NCI-H2196 (cell line): ENCODE results near the gene DLG2.

Experiments used
- DNase-seq: peaks from one replicate; lab custom pipeline; 2025; ENCODE audit not compliant: unreplicated experiment; lab: John Stamatoyannopoulos, UW

DLG2 gene

GRCh38 chr11:84165139-84165538 is 1462.0 kb downstream of the DLG2 start:
- DNase-seq, result no peak

DNA sequence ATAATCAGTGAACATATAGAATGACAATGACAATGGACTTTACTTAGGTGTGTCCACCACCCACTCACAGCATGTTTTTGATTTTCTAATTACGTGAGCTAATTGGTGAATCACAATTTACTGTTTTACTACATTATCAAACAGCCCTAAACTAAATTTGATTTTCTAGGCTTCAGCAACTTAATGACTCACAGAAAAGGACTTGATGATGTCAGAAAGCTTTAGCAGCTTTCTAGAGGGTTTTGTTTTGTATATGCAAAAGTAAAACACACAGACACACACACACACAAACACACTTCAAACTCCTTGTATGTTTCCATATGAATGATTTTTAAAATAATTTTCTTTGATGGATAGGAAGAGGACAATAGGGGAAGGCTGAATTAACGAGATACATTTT is 1462.4 kb downstream of the DLG2 start:
- no peak for DNase-seq

DNA sequence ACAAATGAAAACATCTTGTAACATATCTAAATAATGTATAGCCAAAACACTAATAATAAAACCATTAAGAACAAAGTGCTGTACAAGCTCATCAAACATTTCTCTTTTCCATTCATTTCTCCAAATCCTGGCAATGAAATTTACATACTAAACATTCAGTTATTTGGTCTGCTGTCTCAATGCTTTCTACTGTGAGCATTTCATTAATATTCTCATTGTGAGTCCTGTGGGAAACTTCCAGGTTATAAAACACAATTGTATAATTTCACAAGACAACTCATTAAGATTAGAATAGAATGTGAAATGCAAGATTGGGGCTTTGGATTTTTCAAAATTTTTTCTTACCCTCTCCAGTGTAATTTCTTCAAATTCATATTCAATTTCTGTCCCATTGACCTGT is 1464.0 kb downstream of the DLG2 start:
- no peak for DNase-seq

GRCh38 chr11:84157639-84158038 is 1469.5 kb downstream of the DLG2 start:
- DNase-seq, result no peak

DNA sequence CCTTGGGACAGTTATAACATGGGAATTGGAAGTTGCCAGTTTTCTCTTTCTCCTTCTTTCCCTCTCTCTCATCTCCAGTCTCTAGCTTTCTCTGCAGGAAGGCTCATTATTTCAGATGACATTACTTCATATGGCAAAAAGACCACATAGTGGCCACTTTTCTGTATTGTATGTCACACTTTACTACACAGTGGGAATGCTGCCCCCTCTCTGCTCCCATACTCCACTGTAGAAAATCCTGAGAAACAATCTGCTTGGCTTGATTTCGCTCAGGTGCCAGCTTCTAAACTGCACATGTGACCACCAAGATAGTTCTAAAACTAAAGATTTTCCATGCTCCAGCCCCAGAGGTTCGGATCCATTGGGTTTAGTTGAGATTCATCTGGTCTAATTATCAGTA is 1480.3 kb downstream of the DLG2 start:
- no peak for DNase-seq

GRCh38 chr11:84145616-84146185 is 1481.4 kb downstream of the DLG2 start:
- no peak for DNase-seq

- DNase-seq, result no peak
These were observed 1482.6 kb downstream of the DLG2 start for GRCh38 chr11:84144531-84144930.

DNA sequence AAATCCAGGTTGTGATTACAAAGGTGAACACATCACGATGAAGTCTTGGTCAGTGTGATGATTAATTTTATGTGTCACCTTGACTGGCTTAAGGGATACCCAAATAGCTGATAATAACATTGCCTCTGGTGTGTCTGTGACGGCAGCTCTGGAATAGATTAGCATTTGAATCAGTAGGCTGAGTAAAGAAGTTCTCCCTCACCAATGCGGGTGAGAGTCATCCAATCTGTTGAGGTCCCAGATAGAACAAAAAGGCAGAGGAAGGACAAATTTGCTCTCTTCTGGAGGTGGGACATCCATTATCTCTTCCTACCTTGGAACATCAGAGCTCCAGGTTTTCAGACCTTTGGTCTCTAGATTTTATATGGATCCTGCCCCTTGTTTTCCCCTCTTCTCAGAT is 1484.7 kb downstream of the DLG2 start:
- no peak for DNase-seq

DNA sequence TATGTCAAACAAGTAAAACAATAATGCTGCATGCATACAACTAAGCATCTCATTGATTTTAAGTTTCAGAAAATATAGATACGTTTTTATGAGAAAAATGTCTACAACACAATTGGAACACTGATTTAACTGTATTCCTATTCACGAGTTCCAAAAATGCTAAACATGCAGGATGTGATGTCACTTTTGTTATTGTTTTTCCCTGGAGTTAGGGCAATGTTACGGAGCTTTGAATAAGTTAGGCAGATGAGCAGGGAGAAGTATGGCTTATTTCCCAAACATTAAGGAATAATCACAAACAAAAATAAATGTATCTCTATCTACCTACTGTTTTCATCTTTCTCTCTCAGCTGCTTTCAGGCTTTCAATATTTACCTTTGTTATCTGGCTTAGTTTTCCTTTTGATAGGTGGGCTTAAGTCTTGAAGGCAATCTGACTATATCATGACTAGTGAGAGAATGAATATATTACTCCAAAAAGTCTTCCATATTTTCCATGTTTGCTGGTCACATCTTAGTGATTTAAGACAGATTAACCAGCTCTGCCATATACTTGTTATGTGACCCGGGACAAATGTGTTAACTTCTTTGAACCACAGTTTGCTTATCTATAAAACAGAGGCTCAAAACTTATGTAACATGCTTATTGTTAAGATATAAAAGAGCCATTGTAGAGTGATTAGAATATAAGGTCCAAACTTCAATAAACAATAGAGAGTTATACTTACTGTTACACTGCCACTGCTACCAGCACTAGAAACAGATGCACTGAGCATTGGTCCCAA is 1486.6 kb downstream of the DLG2 start:
- DNase-seq, result no peak

GRCh38 chr11:84137960-84138359 is 1489.2 kb downstream of the DLG2 start:
- DNase-seq, result no peak

DNA sequence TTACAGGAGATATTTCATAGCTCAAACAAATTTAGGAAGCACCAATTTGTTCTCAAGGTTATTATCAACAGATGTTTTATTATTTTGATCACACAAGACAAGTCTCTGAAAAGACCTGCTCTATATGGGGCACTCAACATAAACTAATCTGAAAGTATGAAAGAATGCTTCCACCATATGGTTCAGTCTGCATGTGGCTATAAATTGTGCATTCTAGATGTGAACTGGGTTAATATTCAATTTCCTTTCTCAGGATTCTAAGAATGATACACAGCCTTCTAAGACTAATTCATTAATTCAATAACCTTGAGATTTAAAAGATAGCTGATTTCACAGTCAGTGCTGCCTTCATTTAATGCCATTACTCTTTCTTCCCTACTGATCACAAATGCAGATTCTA is 1489.6 kb downstream of the DLG2 start:
- DNase-seq, result no peak

DNA sequence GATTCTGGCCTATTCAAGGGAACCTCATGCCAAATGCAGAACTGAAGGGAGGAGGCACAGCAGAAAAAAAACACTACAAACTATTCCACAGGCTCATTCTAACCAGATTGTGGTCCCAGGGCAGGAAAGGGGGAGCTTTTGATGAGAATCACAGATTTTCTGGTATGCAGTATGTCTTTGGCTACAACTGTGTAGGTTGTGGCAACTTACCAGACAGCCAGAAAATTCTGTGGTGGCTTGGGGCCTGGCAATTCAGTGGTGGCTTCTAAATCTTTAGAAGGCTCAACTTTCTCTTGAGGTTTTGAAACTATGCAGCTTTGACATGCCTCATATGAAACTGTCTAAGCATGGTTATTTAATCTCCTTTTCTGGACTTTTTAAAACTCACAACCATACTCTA is 1490.2 kb downstream of the DLG2 start:
- no peak for DNase-seq

DNA sequence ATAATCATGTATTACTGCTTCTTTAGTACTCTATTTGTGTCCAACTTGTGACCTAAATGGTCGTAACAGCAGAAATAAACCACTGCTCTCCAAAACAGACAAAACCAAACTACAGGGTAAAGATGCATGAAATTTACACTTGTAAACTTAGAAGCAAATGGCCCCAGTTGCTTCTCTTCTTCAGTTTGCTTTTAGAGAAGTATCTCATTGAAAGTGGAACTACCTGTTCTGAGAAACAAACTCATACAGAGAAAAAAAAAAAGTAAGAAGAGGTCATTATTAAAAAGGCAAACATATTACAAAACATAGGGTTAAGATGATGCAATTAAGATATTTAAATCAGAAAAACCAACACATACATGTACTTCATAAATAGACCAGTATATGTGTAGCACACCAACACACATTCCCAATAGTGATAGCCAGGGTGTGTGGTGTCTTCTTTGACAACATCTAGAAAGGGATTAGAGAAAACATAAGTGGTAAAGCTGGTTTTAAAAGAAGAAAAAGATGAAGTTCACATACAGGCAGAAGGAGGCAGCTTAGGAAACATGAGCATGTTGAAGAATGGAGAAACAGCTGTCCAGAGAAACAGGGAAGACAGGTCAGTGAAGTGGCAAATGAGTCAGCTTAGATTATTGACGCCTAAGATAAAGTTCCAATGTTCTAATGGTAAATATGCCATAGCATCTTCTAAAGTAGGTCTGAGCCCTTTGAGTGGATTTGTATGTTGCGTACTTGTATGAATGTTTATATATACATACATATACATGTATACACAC is 1496.3 kb downstream of the DLG2 start:
- DNase-seq, result no peak

DNA sequence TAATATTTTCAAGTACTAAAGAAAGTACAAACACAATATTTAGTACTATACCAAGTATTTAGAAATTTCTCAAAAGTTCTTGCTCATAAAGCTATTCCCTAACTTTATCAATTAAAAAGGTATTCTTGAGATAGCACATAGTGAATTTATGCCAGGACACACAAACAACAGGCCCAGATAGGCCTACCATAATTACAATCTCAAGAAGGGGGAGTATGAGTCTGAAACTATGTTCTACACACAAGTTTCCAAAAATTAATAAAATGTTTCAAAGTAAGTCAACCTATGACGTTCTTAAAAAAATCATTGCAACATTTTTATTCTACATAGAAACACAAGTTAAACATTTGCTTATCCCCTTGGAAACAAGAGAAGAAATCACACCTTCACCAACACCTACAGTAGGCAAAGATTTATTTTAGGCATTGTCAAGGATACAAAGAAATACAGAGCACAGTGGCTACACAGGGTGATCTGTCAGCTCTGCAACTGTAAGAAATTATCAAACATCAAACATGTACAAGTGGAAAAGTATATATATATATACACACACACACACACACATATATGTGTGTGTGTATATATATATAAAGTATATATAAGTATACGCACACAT is 1497.1 kb downstream of the DLG2 start:
- no peak for DNase-seq

DNA sequence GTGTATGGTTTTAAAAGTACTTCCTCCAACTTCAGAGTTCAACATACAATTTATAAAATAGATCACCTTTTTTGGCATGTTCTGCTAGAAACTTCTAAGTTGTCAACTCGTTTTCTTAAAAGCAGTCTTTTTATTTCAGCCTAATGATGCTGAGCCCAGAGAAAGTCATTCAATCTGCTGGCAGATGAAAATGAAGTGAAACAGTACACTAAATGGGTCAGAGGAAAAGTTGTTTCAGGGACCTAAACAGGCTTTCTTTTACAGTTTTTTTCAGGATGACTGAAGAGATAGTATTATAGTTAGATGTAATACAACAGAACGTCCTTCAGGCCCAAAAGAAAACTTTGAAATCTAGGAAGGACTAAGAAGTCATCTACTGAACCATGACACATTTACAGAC is 1498.3 kb downstream of the DLG2 start:
- DNase-seq, result no peak

DNA sequence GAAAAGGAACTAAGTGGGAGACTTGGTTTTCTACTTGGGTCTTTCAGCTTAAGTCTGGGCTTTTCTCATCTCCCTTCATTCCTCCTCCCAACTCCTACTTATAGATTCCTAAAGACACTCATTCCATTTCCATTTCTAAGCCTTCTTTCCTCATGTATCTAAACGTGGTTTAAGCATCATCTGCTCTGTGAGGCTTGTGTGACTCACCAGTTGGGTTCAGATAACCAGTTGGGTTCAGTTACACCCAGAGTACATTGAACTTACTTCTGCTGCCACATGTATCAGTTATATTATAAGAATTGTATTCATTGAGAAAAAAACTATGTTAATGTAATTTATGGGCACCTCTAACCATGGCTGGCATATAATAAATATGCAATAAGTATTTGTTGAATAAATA is 1509.8 kb downstream of the DLG2 start:
- DNase-seq, result no peak

DNA sequence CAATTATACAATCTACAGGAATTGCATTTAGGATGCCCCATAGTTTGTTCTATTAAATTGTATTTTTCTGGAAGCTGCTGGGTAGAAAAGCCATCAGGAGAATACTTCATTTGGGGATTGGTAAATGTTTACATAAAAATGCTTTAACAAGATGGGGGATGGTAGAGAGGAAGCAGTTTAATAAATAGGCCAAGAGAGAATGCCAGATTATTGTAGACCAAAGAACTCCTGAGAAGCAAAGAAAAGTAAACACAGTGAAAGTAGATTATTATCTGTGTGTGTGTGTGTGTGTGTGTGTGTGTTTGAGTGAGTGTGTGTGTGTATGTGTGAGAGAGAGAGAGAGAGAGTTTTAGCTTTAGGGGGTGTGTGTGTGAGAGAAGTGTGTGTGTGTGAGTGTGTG is 1520.6 kb downstream of the DLG2 start:
- DNase-seq, result no peak

GRCh38 chr11:84105148-84105547 is 1522.0 kb downstream of the DLG2 start:
- DNase-seq, result no peak

GRCh38 chr11:84103096-84103495 is 1524.0 kb downstream of the DLG2 start:
- DNase-seq, result no peak

DNA sequence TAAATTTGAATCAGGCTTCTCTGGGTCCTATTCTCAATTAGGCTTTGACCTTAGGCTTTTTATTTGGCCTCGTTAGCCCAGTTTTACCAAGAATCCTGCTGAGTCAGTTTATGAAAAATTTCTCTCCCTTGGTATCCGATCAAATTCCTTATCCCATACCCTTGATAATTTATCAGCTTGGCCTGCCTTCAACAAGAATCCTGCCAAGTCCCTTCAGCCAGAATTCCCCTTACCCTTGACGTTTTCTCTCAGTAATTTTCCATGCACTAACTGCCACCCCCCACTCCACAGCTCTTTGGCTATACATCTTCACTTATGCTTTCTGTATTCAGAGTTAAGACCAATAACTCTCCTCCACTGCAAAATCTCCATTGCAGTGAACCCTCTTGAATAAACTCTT is 1530.0 kb downstream of the DLG2 start:
- no peak for DNase-seq

DNA sequence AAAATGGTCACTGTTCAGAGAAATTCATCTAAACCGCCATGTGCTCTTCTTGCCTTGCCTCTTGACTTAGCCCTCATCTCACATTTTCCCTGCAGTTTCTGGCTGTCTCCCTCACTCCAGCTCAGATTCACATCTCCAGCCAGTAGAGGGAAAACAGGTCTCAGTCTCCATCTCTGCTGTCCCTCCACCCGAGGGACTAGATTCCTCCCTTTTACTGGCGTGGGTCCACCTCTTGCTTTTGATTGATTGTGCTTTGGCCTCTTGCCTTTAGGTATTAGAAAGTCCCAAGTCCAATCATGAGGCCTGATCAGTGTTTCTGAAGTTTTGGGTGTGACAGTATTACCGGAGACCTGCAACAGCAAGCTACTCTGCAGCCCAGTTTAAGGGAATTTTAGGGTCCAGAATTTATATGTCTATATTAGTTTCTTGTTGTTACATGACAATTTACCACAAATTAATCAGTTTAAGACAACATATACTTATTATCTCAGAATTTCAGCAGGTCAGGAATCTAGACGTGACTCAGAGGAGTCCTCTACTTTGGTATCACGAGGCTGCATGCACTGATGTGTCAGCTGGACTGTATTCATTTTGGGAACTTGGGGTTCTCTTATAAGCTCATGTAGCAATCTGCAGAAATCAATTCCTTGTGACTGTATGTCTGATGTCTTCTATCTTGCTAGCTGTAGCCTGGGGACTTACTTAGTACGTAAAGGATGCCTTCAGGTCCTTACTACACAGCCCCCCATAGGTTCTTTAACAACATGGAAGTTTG is 1535.7 kb downstream of the DLG2 start:
- DNase-seq, result no peak
